M059J (cell line): ENCODE measurements around the gene GNG13. TPM values are rescaled to one million over a fixed set of nuclear protein-coding genes. Genes with fewer than 3 reads are reported as not detected.

Experiments
- DNase-seq: peaks from one replicate; pipeline ENCODE4 v3.0.0-alpha.2; 2012; ENCODE audit warnings: low read depth
- total RNA-seq: library from RNA; depleted of rRNA; stranded (reverse); fragments of >200 nt; shearing (Covaris generic); gene quantifications from 2 replicates; pipeline ENCODE4 v1.2.3, GENCODE V29; 2014

The GNG13 gene
- total RNA-seq, 1 experiment from 2014 or later = not detected

- DNase-seq = no peak
Observed at GRCh38 chr16:794091-794822, 6.3 kb downstream of the GNG13 start.

- no peak for DNase-seq
Observed at GRCh38 chr16:793414-793813, 7.1 kb downstream of the GNG13 start.

- no peak for DNase-seq
Observed at GRCh38 chr16:792221-792995, 8.1 kb downstream of the GNG13 start.

- DNase-seq = no peak
Observed at GRCh38 chr16:791131-791530, 9.4 kb downstream of the GNG13 start.

GRCh38 chr16:790086-790485 lies 10.4 kb downstream of the GNG13 start:
- no peak for DNase-seq

GRCh38 chr16:789191-789850 lies 11.2 kb downstream of the GNG13 start:
- no peak for DNase-seq

- peak; percentile 84 for DNase-seq
Observed at GRCh38 chr16:788399-789126, 12.0 kb downstream of the GNG13 start, which contains the start of gene CHTF18. CHTF18 (plus strand) TSS chr16:788620; CDS start chr16:788685, 65 bp downstream.

- DNase-seq = no peak
Observed at GRCh38 chr16:787978-788398, 12.5 kb downstream of the GNG13 start, which contains the start of gene RPUSD1. RPUSD1 (minus strand) TSS chr16:788381; CDS start chr16:787737, 644 bp downstream.

- no peak for DNase-seq
Observed at GRCh38 chr16:787321-787966, 13.1 kb downstream of the GNG13 start.

- no peak for DNase-seq
Observed at GRCh38 chr16:785563-786535, 14.7 kb downstream of the GNG13 start.

GRCh38 chr16:784431-784830 lies 16.1 kb downstream of the GNG13 start:
- no peak for DNase-seq

- peak; percentile 53 for DNase-seq
Observed at GRCh38 chr16:783404-784161, 17.0 kb downstream of the GNG13 start.

- no peak for DNase-seq
Observed at GRCh38 chr16:782766-783403, 17.6 kb downstream of the GNG13 start.

- DNase-seq = no peak
Observed at GRCh38 chr16:782258-782657, 18.3 kb downstream of the GNG13 start.

GRCh38 chr16:781346-782010 lies 19.1 kb downstream of the GNG13 start:
- no peak for DNase-seq

- no peak for DNase-seq
Observed at GRCh38 chr16:780296-780695, 20.2 kb downstream of the GNG13 start.

GRCh38 chr16:779561-779960 lies 21.0 kb downstream of the GNG13 start:
- DNase-seq = no peak

- no peak for DNase-seq
Observed at GRCh38 chr16:778909-779527, 21.5 kb downstream of the GNG13 start.
